ENCODE measurements around the gene LAMTOR5. TPM values are rescaled to one million over a fixed set of nuclear protein-coding genes. Genes with fewer than 3 reads are reported as not detected.

LAMTOR5 gene
- total and polyA plus RNA-seq, 2 of the 4 experiments (the other 2 are of a cell fraction) = 159 to 369 TPM

DNA sequence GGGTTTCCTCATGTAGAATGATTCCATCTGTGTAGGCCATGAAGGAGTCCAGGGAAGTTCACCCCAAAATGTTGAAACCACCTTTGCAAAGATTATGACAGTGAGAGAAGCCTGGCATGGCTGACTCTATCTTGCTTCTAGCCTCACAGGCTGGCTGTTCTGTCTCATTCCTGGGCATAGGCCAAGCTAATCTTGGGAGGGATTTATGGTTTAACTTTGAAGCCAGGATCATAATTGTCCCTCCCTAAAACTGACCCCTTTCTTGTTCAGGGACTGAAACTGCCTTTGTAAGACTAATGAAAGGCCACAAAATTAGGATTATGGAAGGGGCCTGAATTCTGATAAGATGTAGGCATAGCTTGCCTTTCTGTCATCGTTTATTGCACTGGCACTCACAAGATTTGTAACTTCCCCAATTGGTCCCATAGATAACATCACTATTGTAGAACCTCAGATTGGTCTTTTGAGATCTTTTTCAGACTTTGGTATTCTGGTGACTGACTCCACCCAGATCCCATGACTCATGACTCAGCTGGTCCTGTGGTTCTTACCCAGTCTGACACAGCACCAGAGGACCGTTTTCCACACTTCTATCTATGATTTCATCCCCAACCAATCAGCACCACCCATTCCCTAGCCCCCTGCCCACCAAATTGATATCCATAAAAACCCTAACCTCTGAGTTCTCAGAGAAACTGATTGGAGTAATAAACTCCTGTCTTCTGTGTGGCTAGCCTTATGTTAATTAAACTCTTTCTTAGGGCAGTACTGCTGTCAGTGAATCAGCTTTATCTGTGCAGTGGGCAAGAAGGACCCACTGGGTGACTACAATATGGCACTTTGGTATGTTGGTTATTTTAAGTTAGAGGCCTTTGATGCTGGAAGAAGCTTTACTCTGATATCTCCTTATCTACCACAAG is 13.6 kb upstream of the LAMTOR5 start:
- Histone ChIP-seq H4K5ac (ENCODE audit: low read depth, low read length) (no peak overlapping the region), H3K18ac (ENCODE audit: low read depth, low read length) (no peak overlapping the region), H3K79me1 (ENCODE audit: low read depth in 1 of 2, low read length in 2 of 2) (no peaks in the 10 kb centered on the region), H3K27me3 (ENCODE audit: control insufficient read depth, insufficient read depth, low read length) (peaks cover 21% of the 10 kb centered on the region), H3K4ac (ENCODE audit: low read depth, low read length) (no peak overlapping the region), H4K20me1 (ENCODE audit: insufficient read depth, low read length) (no peaks in the 10 kb centered on the region), H3K4me2 (ENCODE audit: low read depth, low read length) (no peak overlapping the region), H3K4me1 (ENCODE audit: control insufficient read depth, insufficient read depth, low read length) (no peaks in the 10 kb centered on the region), H3K56ac (ENCODE audit: extremely low read depth, insufficient read depth, low read length) (no peak overlapping the region), H2AK5ac (ENCODE audit: low read depth, low read length) (no peak overlapping the region), H2AFZ (replicated peaks; ENCODE audit: low read length, poor library complexity) (no peak overlapping the region), H3K9me3 (ENCODE audit: control insufficient read depth, insufficient read depth, low read length) (no peaks in the 10 kb centered on the region), H2AK9ac (replicated peaks; ENCODE audit: low read depth, low read length, poor library complexity) (no peak overlapping the region), H2BK15ac (ENCODE audit: low read depth, low read length) (no peak overlapping the region), H3K36me3 (ENCODE audit: control insufficient read depth, insufficient read depth, low read length) (no peaks in the 10 kb centered on the region), H3K9me1 (ENCODE audit: insufficient read depth, low read length) (no peaks in the 10 kb centered on the region), H2BK20ac (ENCODE audit: low read depth, low read length) (no peak overlapping the region), H3K9ac (ENCODE audit: low read depth, low read length) (no peak overlapping the region), H3K14ac (replicated peaks; ENCODE audit: low read depth, low read length) (no peak overlapping the region), H4K8ac (ENCODE audit: low read depth in 2 of 2, low read length in 2 of 2) (no peak overlapping the region), H2BK5ac (ENCODE audit: low read depth, low read length, poor library complexity, severe bottlenecking) (no peak overlapping the region), H3K27ac (ENCODE audit: insufficient read depth, low read length) (no peak overlapping the region), H4K91ac (ENCODE audit: insufficient read depth, low read depth, low read length) (no peak overlapping the region), H2BK120ac (ENCODE audit: low read depth, low read length) (no peak overlapping the region; the same call in 1 of the 2 replicates), H3K23ac (ENCODE audit: low read depth, low read length) (no peak overlapping the region), H3K4me3 (ENCODE audit: insufficient read depth, low read depth, low read length) (no peak overlapping the region)
- in situ Hi-C loops (cut with MboI; ENCODE audit: low sequenced_read_pairs) = no loop called here
- peak; percentile 67 for DNase-seq
- intact Hi-C loops (cut with micrococcal nuclease) = no loop called here
- 57% methylated on average over 1 of the region's 2 CpGs; no CpG with 5 or more reads in 1 of the 2 experiments for WGBS, 2 experiments (ENCODE audit: extremely low coverage in 2 of 2, insufficient read length in 1 of 2)
- TF ChIP-seq NFE2L2 (IDR thresholded peaks at IDR 0.05; ENCODE audit: low read depth, low read length) (no peak), CHD1 (IDR thresholded peaks at IDR 0.05; ENCODE audit: low read depth, low read length) (no peak), CEBPB (IDR thresholded peaks at IDR 0.05; ENCODE audit: low read depth, low read length) (no peak), MAZ (IDR thresholded peaks at IDR 0.05; ENCODE audit: borderline replicate concordance, low read depth, low read length) (no peak)
- TF ChIP-seq, protein P1, sequence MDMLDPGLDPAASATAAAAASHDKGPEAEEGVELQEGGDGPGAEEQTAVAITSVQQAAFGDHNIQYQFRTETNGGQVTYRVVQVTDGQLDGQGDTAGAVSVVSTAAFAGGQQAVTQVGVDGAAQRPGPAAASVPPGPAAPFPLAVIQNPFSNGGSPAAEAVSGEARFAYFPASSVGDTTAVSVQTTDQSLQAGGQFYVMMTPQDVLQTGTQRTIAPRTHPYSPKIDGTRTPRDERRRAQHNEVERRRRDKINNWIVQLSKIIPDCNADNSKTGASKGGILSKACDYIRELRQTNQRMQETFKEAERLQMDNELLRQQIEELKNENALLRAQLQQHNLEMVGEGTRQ (IDR thresholded peaks at IDR 0.05; ENCODE audit: low read depth, low read length) = 0 out of 2 replicates have a peak, but pooled peaks have one; percentile 11
- POLR2A ChIA-PET (ENCODE audit: unreplicated experiment) = no interaction called here
- no TSS peak for BruUV-seq (replicated peaks)
- CTCF ChIA-PET = interaction anchor here (0.8 to 1.5 kb wide), 4 partner anchors 9 to 61 kb away, joined by 3 to 4 read pairs (median 4); no protein-coding TSS in a partner anchor
- ATAC-seq (ENCODE audit: low read depth) = peak; percentile 82
- dilution Hi-C loops (cut with HindIII; ENCODE audit: low sequenced_read_pairs, unreplicated experiment) = no loop called here
